ENCODE measurements around the gene ELAC1.
"Not testable (repeated sequence)": the region's sequence is repeated elsewhere in the genome, so short reads cannot be mapped to it uniquely, and the experiment has no call there.

The ELAC1 gene

GRCh38 chr18:50973367-50974126, 5.7 kb downstream of the ELAC1 start:
- DNase-seq, result no peak

DNA sequence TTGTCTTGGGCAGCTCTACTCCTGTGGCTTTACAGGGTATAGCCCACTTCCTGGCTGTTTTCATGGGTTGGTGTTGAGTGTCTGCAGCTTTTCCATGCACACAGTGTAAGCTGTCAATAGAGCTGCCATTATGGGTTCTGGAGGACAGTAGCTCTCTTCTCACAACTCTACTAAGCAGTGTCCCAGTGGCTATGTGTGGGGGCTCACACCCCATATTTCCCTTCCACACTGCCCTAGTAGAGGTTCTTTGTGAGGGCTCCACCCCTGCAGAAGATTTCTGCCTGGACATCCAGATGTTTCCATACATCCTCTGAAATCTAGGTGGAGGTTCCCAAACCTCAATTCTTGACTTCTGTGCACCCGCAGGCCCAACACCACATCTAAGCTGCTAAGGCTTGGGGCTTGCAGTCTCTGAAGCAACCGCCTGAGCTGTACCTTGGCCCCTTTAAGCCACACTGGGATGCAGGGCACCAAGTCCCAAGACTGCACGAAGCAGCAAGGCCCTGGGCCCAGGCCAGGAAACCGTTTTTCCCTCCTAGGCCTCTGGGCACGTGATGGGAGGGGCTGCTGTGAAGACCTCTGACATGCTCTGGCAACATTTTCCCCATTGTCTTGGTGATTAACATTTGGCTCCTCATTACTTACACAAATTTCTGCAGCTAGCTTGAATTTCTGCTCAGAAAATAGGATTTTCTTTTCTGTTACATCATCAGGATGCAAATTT, 9.4 kb downstream of the ELAC1 start:
- DNase-seq, result no peak

DNA sequence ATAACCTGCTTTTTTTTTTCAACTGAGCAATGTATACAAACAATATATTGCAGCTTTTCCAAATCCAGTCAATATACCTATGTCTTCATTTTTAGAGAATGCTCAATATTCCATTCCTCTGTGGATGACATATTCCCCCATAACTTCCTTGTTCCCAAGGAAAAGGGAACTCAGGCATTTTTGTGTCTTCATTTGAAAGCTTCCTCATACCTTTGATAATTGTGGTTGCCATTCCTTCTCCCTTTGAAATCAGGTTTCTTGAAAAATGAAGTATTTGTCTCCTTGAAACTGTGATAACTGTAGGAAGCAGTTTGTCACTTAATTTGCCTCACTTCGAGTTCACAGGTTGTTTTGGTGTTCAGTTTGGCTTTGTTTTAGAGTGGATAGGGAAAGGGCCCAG, 13.5 kb downstream of the ELAC1 start:
- DNase-seq, result no peak

DNA sequence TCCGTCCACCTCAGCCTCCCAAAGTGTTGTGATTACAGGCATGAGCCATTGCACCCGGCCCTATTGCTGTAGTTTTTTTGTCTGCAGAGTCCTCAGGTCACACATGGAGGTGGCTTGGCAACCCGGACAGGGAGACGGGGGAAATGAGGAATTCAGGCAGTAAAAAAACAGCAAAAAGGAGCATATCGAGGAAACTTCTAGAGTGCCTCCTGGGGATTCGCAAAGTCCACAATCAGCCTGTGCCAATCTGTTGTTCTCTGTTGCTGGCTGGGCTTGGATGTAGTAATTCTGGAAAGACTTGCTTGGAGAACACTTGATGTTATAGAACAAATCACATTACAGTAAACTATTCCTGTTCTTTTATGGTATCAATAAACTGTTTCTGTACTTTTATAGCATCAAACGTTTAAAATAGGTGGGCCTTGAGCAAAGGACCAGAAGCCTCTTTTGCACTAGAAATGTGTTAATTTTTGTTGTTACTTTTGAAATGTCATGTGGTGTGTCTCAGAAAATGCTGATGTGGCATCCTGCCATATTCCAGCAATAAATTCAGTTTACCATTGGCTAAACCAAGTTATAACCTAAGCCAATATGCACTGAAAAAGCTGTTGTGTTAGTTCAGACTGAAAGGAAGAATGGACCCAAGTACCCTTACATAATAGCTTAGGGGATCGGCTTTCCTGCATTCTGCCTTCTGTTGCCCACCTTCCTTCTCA, 14.4 kb downstream of the ELAC1 start:
- DNase-seq, result no peak

DNA sequence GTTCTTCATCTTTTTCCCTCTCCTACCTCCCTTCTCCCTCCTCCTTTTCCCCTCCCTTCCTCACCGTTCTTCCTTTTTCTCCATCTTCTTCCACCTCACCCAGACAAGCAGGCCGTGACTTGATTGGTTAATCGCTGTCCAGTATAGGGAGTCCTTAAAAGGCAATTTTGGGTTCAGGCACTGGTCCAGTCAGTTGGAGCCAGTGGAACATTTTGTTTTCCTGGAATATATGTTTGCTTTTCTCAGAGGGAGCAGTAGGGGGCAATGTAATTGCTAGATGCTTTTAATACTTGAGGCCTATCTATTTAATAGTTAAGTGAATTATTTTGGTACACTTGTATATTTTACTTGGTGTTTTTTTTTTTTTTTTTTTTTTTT, 15.0 kb downstream of the ELAC1 start:
- DNase-seq, result no peak

DNA sequence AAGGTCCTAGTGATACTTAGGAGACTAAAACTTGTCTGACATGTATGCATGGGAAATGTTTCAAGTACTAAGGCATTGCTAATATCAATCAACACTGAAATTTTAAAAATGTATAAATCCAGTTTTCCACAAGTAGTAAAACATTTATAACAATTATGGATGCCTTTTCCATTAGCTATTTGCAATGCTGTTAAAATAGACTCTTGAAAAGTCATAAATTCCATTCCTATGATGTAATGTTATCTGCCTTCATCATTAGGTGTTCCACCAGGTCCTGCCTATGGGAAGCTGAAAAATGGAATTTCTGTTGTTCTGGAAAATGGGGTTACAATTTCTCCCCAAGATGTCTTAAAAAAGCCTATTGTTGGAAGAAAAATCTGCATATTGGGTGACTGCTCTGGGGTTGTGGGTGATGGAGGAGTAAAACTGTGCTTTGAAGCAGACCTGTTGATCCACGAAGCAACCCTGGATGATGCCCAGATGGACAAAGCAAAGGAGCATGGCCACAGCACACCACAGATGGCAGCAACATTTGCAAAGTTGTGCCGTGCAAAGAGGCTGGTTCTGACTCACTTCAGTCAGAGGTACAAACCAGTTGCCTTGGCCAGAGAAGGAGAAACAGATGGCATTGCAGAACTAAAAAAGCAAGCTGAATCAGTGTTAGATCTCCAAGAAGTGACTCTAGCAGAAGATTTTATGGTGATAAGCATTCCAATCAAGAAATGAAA, 18.7 kb downstream of the ELAC1 start:
- no peak for DNase-seq

DNA sequence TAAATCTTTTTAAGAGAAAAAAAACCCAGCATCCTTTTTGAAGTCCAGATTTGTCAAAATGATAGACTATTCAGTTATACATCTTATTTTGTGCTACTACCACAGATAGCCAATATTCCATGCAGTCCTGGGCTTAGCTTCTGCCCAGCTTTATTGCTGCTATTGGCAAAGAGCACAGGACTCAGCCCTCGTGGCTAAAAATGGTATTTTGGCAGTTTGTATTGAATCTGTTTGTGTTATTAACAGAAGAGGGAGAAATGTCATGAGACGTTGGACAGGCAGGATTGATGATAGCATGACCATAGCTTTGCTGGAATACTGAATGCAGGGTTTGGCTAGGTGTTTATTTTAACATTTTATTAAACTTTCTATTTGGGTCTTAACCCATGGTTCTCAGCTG, 19.4 kb downstream of the ELAC1 start:
- no peak for DNase-seq

DNA sequence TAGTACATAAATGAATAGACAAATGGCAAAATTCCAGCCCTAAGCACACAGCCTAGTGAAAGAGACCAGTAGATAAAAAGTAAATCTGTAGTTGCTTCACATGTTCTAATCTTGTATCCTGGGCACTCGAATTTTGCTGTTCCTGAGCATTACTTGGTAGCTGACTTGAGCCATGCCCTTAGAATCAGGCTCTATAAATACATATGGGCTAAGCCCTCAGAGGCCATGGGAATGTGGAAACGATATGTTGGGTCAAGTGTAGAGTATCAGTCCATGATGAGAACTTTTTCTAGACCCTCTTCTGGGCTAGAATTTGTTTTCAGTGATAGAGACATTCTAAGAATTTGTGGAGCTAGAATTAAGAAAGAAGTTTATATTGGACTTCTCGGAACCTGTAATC, 21.9 kb downstream of the ELAC1 start:
- DNase-seq, result no peak

DNA sequence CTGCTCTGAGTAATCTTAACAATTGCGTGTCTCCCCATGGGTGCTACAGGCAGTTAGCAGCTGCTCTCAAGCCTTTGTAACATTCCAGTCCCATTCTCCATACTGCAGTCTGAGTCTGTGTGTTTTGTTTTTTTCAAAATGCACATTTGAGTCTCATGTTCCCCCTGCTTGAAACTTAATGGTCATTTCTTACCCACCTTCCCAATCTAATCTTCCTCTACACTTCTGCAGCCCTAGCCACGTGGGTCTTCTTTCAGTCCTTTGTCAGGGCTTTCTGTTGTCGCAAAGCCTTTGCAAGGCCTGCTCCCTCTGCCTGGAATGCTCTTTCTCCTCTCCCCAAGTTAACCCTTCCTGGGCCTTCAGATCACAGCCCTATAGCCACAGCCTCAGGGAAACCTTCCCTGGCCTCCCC, 24.5 kb downstream of the ELAC1 start:
- DNase-seq, result no peak

- no peak for DNase-seq
Observed at GRCh38 chr18:50994031-50994430, 26.2 kb downstream of the ELAC1 start.

DNA sequence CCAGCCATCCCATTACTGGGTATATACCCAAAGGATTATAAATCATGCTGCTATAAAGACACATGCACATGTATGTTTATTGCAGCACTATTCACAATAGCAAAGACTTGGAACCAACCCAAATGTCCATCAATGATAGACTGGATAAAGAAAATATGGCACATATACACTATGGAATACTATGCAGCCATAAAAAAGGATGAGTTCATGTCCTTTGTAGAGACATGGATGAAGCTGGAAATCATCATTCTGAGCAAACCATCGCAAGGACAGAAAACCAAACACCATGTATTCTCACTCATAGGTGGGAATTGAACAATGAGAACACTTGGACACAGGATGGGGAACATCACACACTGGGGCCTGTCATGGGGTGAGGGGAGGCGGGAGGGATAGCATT, 35.3 kb downstream of the ELAC1 start:
- DNase-seq, result not testable (repeated sequence)

- DNase-seq, result no peak
Observed at GRCh38 chr18:51006061-51006818, 38.4 kb downstream of the ELAC1 start.

DNA sequence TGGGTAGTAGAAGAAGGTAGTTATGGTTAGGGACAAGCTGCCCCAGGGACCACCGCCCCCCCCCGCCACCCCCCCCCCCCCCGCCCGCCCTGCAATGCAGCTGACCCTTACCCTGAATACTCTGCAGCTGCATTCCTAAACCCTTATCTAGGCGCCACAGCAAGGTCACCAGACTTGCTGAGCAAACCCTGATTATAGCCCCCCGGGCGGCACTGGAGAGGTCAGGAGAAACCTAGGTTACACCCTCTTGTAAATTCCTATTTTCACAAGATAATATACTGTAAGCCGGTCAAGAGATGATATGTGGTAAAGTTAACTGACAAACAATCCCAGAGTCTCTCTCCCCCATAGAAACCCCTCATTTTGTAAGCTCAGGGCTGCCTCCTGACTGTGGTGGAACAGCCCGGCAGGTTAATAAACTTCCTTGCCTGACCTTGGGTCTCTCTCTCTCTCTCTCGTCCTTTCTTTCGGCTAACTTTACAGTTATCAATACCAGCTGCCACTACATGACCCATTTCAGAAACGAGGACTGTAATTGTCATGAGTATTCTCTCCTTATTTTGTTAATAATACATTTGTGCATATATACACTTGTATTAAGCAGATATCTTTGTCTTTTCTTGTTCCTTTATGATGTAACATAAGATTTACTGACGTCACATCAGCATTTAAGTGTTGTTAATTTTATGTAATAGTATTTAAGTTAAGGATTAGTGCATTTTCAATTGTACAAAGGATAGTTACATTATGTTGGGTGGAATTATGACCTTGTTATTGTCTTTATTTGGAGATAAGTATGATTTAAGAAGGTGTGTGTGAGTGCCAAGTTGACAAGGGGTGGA, 39.3 kb downstream of the ELAC1 start:
- no peak for DNase-seq

GRCh38 chr18:51007790-51008139, 39.9 kb downstream of the ELAC1 start:
- no peak for DNase-seq

GRCh38 chr18:51009072-51009471, 41.2 kb downstream of the ELAC1 start:
- no peak for DNase-seq

GRCh38 chr18:51010218-51010617, 42.4 kb downstream of the ELAC1 start:
- no peak for DNase-seq

GRCh38 chr18:51011709-51012108, 43.9 kb downstream of the ELAC1 start:
- no peak for DNase-seq

- DNase-seq, result no peak
Observed at GRCh38 chr18:51012441-51012840, 44.6 kb downstream of the ELAC1 start.

DNA sequence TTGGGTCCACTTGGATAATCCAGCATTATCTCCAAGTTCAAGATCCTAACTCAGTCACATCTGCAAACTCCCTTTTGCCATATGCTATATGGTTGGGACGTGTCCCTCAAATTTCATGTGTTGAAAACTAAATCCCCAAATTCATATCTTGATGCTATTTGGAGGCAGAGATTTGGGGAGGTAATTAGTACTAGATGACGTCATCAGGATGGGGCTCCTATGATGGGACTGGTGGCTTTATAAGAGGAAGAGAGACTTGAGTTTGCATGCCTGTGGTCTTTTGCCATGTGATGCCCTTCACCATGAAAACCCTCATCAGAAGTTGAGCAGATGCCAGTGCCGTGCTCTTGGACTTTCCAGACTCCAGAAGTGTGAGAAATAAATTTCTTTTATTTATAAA, 45.4 kb downstream of the ELAC1 start:
- DNase-seq, result no peak

DNA sequence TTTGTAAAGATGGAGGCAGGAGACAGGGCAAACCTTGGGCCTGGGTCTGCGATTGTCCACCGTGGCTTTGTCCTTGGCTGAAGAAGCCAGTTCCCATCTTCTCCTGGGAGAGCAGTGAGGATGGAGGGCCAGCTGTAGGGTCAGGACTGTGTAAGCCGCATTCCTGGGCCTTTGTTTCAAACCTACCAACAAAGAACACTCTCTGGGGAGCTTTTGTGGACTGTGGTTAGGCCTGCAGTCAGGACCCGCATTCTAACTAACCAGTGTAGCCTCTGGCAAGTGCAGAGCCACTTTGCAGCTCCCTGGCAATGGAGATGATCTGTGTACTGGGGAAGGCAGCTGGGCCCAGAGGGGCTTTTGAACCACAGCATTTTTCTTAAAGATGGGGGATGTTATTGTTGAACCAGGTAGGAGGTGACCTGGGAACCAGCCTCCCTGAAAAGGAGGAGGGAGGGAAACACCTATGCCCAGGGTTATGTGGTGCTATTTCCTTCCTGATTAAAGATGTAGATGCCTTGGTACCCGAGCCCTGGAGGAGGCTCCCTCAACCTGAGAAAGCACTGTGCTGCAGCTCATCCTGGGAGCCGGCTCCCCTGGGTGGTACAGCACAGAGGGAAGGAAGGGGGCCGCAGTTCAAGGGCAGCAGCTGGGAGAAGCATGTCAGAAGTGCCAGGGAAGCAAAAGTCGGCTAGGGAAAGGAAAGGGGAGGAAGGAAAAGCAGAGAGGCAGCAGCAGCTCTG, 49.5 kb downstream of the ELAC1 start:
- DNase-seq, result no peak

DNA sequence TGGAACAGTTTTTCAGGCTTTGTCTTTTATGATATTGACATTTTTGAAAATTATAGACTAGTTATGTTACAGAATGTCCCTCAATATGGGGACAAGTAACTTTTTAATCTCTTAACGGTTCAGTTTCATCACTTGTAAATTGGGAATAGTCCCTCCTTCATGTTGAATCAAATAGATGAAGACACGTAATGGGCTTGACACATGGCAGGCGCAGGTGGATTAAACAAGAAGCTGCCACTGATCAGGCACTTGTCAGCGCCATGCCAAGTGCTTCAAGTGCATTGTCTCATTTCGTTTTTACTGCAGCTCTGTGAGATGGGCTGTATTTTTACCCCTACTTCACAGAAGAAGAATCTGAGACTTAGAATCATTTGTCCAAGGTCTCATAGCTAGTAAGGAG, 52.7 kb downstream of the ELAC1 start:
- DNase-seq, result no peak
